Measurements from ENCODE around the gene PRXL2A.
"Not testable (repeated sequence)": the region's sequence is repeated elsewhere in the genome, so short reads cannot be mapped to it uniquely, and the experiment has no call there.

The PRXL2A gene

GRCh38 chr10:80411681-80412220 is 3.4 kb downstream of the PRXL2A start:
- DNase-seq (ENCODE audit: low spot score), result no peak

- no peak for DNase-seq (ENCODE audit: low spot score)
Observed at GRCh38 chr10:80412486-80412885, 4.1 kb downstream of the PRXL2A start.

GRCh38 chr10:80413271-80413996 is 5.1 kb downstream of the PRXL2A start:
- DNase-seq (ENCODE audit: low spot score), result no peak

- no peak for DNase-seq (ENCODE audit: low spot score)
Observed at GRCh38 chr10:80414142-80414895, 6.0 kb downstream of the PRXL2A start.

GRCh38 chr10:80415734-80416478 is 7.6 kb downstream of the PRXL2A start:
- DNase-seq (ENCODE audit: low spot score), result no peak

- no peak for DNase-seq (ENCODE audit: low spot score)
Observed at GRCh38 chr10:80416479-80417098, 8.2 kb downstream of the PRXL2A start.

GRCh38 chr10:80417256-80417655 is 8.9 kb downstream of the PRXL2A start:
- not testable (repeated sequence) for DNase-seq (ENCODE audit: low spot score)

- no peak for DNase-seq (ENCODE audit: low spot score)
Observed at GRCh38 chr10:80421050-80421706, 12.8 kb downstream of the PRXL2A start.

- DNase-seq (ENCODE audit: low spot score), result no peak
Observed at GRCh38 chr10:80421707-80422536, 13.6 kb downstream of the PRXL2A start.

GRCh38 chr10:80425901-80426300 is 17.6 kb downstream of the PRXL2A start:
- DNase-seq (ENCODE audit: low spot score), result no peak

GRCh38 chr10:80427541-80427940 is 19.2 kb downstream of the PRXL2A start:
- no peak for DNase-seq (ENCODE audit: low spot score)

- DNase-seq (ENCODE audit: low spot score), result no peak
Observed at GRCh38 chr10:80429521-80429973, 21.2 kb downstream of the PRXL2A start.

- DNase-seq (ENCODE audit: low spot score), result no peak
Observed at GRCh38 chr10:80433134-80433533, 24.8 kb downstream of the PRXL2A start.

GRCh38 chr10:80436446-80437098 is 28.2 kb downstream of the PRXL2A start:
- no peak for DNase-seq (ENCODE audit: low spot score)

- no peak for DNase-seq (ENCODE audit: low spot score)
Observed at GRCh38 chr10:80437227-80437626, 28.9 kb downstream of the PRXL2A start.

GRCh38 chr10:80441831-80442230 is 33.5 kb downstream of the PRXL2A start:
- DNase-seq (ENCODE audit: low spot score), result no peak

- no peak for DNase-seq (ENCODE audit: low spot score)
Observed at GRCh38 chr10:80442879-80443278, 34.5 kb downstream of the PRXL2A start.

GRCh38 chr10:80443531-80443974 is 35.2 kb downstream of the PRXL2A start:
- peak; percentile 42 for DNase-seq (ENCODE audit: low spot score)

GRCh38 chr10:80444124-80444523 is 35.8 kb downstream of the PRXL2A start:
- no peak for DNase-seq (ENCODE audit: low spot score)
